NCI-H2107 treated with DMSO at 0.1 percent for 48 hours (cell line): ENCODE results near the gene TMEM238.

ENCODE experiments used
- DNase-seq: peaks from one replicate; lab custom pipeline; 2025; ENCODE audit not compliant: unreplicated experiment; lab: John Stamatoyannopoulos, UW

The TMEM238 gene

GRCh38 chr19:55382013-55382412 is 2.1 kb downstream of the TMEM238 start:
- DNase-seq: no peak

GRCh38 chr19:55379174-55379573 is 4.9 kb downstream of the TMEM238 start:
- no peak for DNase-seq

- DNase-seq: no peak
These were observed 6.5 kb downstream of the TMEM238 start for GRCh38 chr19:55377356-55378131.

GRCh38 chr19:55376241-55376933 is 7.7 kb downstream of the TMEM238 start, which contains the start of gene TMEM190:
Gene TMEM190 (plus strand): TSS chr19:55376826. CDS start chr19:55376854, 28 bp downstream.
- DNase-seq: no peak

DNA sequence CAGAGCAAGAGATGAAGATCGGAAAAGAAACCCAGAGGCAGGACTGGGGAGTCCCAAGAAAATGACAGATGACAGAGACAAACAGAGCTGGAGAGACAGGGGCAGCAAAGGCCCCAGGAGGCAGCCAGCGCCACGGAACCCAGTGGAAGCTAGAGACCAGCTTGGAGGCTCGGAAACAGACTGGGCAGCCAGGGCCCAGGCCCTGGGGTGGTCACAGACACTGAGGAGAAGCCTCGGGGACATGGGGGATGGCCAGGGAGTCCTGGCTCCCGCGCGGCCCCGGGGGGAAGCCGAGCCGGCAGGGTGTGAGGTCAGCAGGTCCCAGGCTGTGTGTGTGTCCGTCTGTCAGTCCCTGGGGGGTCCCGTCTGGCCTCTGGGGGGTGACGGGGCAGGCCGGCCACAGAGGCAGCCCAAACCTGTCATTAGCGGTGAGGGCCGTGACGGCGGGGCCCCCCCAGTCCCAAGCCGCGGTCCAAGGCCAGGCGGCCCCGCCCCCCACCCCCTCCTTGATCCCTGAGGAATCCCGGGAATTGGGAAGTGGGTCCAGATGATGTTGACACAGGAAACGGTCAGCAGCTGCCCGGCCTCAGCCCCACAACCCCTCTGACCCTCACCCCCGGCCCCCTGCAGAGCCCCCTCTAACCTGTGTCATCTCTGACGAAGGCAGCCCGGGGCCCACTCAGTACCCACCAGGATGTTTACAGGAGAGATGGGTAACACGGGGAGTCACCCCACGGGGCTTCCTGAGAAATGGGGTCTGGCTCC is 9.9 kb downstream of the TMEM238 start:
- DNase-seq: no peak

- DNase-seq: no peak
These were observed 10.6 kb downstream of the TMEM238 start for GRCh38 chr19:55373306-55373992.

DNA sequence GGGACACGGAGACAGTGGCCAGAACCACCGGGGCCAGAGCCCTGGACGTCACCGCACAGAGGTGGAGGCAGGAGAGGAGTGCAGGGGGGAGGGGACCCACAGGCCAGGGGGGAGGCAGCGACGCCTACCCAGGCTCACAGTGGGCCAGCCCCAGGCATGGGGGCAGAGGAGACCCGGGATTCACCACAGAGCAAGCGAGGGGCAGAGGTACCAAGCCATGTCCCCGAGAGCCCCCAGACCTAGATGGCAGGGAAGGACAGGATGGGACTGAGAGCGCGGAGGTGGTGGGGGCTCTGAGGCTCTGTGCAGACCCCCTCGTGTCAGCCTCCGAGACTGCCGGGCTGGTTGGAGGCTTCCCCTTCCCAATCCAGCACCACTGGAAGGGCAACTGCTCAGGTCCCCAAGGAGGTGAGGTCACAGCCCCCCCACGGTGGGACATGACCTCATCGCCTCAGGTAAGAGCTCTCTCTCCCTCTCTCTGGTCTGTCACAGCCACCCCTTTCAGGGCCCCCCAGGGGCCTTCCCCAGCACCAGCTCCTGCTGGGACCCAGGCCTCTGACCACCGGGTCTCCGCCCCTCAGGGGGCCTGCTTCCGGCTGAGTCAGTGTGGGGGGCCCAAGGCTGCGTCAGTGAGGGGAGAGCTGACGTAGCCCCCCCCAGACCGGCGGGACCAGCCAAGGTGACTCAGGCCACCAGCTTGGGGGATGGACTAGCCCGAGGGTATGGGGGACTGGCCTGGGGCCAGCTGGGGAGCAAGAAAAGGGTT is 11.6 kb downstream of the TMEM238 start:
- DNase-seq: no peak

DNA sequence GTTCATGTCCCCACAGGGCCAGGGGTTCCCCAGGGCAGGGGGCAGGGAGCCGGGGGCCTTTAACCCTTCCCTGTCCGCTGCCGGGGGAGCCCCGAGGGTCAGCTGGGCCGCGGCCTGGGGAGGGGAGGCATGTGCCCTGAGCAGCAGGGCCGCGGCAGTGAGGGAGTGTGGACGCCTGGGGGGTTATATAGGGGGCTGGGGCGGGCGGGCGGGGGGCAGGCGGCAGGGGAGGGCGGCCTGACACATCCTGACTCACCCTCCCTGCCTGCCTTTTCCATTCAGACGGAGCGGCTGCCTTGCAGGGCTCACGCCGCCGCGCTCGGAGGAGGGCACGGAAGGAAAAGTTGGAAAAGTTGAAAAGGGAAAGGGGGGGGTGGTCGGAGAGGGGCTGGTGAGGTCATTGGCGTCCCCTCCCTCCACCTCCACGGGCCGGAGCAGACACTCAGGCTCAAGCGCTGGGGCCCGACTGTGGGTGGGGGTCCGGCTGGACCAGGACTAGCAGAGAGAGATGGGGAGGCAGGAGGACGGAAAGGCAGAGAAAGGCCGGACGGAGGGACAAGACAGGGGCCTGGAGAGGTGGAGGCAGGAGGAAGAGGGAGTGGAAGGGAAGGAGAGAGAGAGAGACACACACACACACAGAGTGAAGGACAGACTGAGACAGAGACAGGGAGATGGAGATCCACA is 13.6 kb downstream of the TMEM238 start, which contains the start of gene IL11:
Gene IL11, minus strand, starts transcription at position 159 of the 684 bp plus-strand sequence. Its CDS starts 153 bp downstream, at position 6.
- DNase-seq: no peak

DNA sequence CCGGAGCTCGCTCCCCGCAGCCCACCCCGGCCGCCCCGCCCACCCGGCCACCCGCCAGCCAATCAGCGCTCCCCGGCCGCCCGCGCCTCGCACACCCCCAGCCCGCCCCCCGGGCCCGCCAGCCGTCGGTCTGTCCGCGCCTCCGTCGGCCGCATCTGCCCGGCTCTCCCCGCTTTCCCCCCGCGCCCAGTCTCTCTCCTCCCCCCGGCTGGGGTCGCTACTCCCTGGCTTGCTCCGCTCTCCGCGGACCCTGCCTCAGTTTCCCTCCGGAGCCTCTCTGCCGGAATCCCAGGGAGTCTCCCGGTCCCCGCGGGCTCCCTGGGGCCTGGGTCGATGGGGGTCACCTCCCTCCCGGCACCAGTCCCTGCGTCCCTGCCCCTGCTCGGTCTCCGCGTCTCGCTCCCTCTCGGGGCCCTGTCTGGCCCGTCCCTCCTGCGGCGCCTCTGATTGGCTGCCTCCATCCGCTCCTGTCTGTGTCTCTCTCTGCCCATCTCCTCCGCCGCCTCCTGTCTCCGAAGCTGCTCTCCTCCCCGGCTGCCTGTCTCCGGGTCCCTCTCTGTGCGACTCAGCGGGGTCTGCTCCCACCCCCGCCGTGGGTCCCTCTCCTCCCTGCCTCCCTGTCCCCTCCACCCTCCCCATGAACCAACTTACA is 14.3 kb downstream of the TMEM238 start:
- no peak for DNase-seq

DNA sequence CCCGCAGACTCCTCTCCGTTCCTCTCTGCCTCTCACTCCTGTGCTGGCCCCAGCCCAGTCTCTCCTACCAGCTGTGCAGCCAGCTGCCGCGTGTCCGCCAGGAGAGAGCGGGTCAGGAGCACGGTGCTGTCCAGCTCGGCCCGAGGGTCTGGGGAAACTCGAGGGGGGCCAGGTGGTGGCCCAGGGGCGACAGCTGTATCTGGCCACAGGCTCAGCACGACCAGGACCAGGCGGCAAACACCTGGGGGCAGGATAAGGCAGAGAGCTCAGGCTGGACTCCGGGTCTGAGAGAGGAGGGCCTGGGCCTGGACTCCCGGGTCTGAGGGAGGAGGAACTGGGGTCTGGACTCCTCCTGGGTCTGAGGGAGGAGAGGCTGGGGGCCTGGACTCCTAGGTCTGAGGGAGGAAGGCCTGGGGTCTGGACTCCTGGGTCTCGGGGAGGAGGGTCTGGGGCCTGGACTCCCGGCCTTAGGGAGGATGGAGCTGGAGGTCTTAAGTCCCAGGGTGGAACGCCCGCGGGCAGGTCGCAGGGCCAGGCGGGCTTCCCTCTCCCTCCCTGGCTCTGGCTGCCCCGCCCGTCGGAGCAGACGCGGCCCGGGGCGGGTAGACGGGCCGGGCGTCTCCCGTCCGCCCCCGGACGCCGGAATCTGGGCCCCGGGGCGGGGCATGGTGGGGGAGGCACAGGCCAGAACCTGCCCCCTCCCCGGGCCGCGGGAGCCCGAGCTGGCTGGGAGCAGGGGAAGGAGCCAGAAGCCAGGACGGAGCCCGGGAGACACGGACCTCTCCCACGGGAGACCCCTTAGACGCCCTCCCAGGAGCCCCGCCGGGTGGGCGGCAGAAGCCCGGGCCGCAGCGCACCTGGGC is 15.2 kb downstream of the TMEM238 start:
- DNase-seq: no peak

- no peak for DNase-seq
These were observed 16.0 kb downstream of the TMEM238 start for GRCh38 chr19:55368106-55368505.

GRCh38 chr19:55366790-55367189 is 17.3 kb downstream of the TMEM238 start:
- no peak for DNase-seq

- DNase-seq: no peak
These were observed 18.1 kb downstream of the TMEM238 start for GRCh38 chr19:55365964-55366363.

DNA sequence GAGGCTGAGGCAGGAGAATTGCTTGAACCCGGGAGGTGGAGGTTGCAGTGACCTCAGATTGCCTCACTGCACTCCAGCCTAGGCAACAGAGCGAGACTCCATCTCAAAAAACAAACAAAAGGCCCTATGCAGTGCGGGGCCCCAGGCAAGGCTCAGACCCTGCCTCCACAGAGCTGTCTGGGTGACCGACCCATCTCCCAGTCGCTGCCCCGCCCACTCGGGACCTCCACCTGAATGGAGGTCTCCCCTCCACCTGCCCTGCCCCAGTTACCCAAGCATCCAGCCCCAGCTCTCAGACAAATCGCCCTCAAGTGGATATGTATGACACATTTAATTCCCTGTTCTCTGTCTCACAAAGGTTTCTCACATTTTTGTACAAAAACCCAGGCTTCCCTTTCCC is 18.8 kb downstream of the TMEM238 start:
- no peak for DNase-seq

DNA sequence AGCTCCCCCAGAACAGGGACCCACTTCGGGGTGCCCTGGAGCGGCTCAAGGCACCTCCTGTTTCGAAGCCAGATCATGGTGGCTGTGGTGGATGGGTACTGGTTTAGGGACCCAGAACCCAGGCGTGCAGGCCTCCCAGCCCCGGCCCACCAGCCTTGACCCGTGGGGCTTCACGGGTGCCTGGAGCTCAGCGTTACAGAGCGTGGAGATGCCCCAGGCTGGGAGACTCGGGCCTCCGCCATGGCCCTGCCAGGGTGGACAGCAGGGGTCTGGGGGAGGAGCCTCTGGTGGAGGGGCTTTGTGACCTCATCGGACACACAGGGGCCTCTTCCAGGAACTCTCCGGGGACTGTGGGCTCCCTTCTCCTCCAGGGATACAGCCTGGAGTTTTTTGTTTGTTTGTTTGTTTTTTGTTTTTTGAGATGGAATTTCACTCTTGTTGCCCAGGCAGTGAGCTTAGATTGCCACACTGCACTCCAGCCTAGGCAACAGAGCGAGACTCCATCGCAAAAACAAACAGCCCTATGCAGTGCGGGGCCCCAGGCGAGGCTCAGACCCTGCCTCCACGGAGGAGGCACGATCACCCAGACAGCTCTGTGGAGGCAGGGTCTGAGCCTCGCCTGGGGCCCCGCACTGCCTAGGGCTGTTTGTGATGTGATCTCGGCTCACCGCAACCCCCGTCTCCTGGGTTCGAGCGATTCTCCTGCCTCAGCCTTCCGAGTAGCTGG is 20.9 kb downstream of the TMEM238 start, which contains the start of gene GARIN5B:
Gene GARIN5B, minus strand, starts transcription at position 271 of the 727 bp plus-strand sequence. Its CDS starts 194 bp downstream, at position 77.
- no peak for DNase-seq

GRCh38 chr19:55362174-55362989 is 21.7 kb downstream of the TMEM238 start:
- DNase-seq: no peak

DNA sequence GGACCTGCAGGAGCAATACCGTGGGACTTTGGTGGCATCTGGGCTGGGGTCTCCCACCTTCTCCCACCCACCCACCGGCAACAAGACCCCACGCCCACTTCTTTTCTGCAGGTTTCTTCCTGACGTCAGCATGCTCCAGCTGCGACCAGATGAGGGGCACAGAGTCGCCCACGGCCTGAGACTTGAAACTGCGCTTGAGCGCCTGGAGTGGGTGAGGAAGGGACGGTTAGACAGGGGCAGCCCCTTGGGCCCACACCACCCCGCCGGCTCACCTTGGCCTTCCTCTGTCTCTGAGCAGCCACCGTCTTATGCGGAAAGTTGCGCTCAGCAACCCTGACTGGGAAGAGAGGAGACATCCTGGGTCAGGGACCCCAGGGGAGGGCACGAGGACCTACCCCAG is 23.2 kb downstream of the TMEM238 start:
- no peak for DNase-seq
